ENCODE data around the gene USP5. TPM values are rescaled to one million over a fixed set of nuclear protein-coding genes. Genes with fewer than 3 reads are reported as not detected.
"Not testable (repeated sequence)": the region's sequence is repeated elsewhere in the genome, so short reads cannot be mapped to it uniquely, and the experiment has no call there.

Gene USP5
- total RNA-seq, 6 donors from 2014 or later: 22.6 to 77.0 (median 35.6) TPM

- H3K36me3 ChIP-seq: peaks cover 3 to 41% (median 22%) of the 10 kb centered on the region in 4 donors
- peak in 1 of 2 donors; percentile 80 for DNase-seq
- no peaks in the 10 kb centered on the region for H3K9me3 ChIP-seq
- H3K4me3 ChIP-seq: peak overlapping the region in 3 of 4 donors; percentile 93 to 100 (median 99)
- H3K27ac ChIP-seq: peak overlapping the region in 3 of 4 donors; percentile 95 to 97 (median 97)
- peak in 1 of 2 donors; percentile 23 for ATAC-seq (ENCODE audit: low FRiP score in 2 of 2)
- 36 to 48% methylated on average over 9 to 12 of the region's 12 CpGs for WGBS, 2 donors
- peaks cover 46 to 66% (median 52%) of the 10 kb centered on the region in 4 donors for H3K4me1 ChIP-seq
- no peaks in the 10 kb centered on the region for H3K27me3 ChIP-seq
- TF ChIP-seq CTCF (IDR thresholded peaks at IDR 0.05) (peak; percentile 82 to 93 (median 88)), POLR2A (IDR thresholded peaks at IDR 0.05) (no peak), EP300 (IDR thresholded peaks at IDR 0.05) (no peak), POLR2AphosphoS5 (IDR thresholded peaks at IDR 0.05) (no peak)
Observed at GRCh38 chr12:6869049-6870021, 17.4 kb downstream of the USP5 start.

- 54 to 73% methylated on average over 4 of the region's 4 CpGs for WGBS, 2 donors
- H3K9me3 ChIP-seq; H3K4me3 ChIP-seq; H3K27me3 ChIP-seq; DNase-seq; ATAC-seq (ENCODE audit: low FRiP score in 2 of 2): not testable (repeated sequence)
- peak overlapping the region in 1 of 4 donors; percentile 95 for H3K27ac ChIP-seq
- peaks cover 49 to 71% (median 55%) of the 10 kb centered on the region in 4 donors for H3K4me1 ChIP-seq
- peaks cover 3 to 32% (median 15%) of the 10 kb centered on the region in 4 donors for H3K36me3 ChIP-seq
Observed at GRCh38 chr12:6870304-6870703, 18.4 kb downstream of the USP5 start.

- ATAC-seq (ENCODE audit: low FRiP score in 2 of 2) (no peak), DNase-seq (peak in 1 of 2 donors; percentile 72)
- Histone ChIP-seq H3K4me3 (peak overlapping the region in 3 of 4 donors; percentile 71 to 90 (median 78)), H3K9me3 (no peaks in the 10 kb centered on the region), H3K27ac (peak overlapping the region in 3 of 4 donors; percentile 90 to 93 (median 93)), H3K27me3 (no peaks in the 10 kb centered on the region), H3K4me1 (peaks cover 49 to 71% (median 55%) of the 10 kb centered on the region in 4 donors), H3K36me3 (peaks cover 3 to 24% (median 18%) of the 10 kb centered on the region in 4 donors)
- TF ChIP-seq POLR2AphosphoS5 (IDR thresholded peaks at IDR 0.05) (no peak), POLR2A (IDR thresholded peaks at IDR 0.05) (peak in 1 of 4 donors; percentile 39)
- 53 to 68% methylated on average over 5 to 12 of the region's 12 CpGs for WGBS, 2 donors
Observed at GRCh38 chr12:6871052-6871957, 19.4 kb downstream of the USP5 start.

DNA sequence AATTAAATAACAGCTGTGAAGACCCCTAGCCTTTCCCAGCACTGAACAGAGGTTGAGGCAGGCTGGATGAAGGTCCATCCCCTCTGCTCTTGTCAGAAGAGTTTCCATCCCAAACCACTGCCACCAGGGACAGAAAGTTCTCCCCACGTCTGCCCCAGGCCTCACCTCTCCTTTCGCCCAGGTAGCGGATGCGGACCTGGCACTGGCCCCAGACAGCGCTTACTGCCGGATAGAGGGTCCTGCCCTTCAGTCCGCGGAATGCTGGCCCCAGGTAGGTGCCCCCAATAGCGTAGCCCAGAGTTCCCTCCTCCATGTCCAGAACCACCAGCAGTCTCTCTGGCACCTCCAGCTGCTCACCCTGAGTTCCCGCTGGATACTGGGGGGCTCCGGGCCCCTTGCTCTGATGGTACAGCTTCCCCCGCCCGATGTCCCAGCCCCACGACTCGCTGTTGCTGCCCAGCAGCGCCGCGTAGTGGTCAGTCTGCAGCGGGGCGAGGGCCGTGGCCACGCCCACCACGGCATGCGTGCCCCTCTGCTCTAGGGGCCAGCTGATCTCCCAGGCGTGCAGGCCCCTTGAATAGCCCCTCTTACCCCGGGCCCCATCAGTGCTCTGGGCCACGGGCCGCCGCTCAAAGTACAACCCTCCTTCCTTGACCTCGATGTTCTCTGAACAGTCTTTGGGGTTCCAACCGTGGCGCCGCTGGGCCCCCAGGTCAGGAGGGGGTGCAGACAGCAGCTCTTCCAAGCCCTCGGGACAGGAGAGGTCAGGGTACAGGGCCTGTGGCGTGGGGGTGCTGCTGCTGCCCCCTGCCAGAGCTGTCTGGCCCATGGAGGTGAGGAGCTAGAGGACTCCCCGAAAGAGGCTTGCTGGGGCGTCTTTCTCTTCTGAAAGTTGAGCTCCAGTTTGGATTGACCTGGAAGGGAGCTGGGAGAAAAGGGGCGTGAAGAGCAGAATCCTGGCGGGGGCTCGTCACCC lies 20.4 kb downstream of the USP5 start:
- peak overlapping the region; percentile 71 to 90 (median 82) for H3K4me3 ChIP-seq
- H3K9me3 ChIP-seq: no peaks in the 10 kb centered on the region
- H3K27me3 ChIP-seq: no peaks in the 10 kb centered on the region
- no peak for TF ChIP-seq EP300 (IDR thresholded peaks at IDR 0.05)
- peak; percentile 33 to 42 for TF ChIP-seq POLR2AphosphoS5 (IDR thresholded peaks at IDR 0.05)
- TF ChIP-seq POLR2A (IDR thresholded peaks at IDR 0.05): no peak
- TF ChIP-seq CTCF (IDR thresholded peaks at IDR 0.05): peak; percentile 92 to 98 (median 96)
- peaks cover 42 to 65% (median 49%) of the 10 kb centered on the region in 4 donors for H3K4me1 ChIP-seq
- DNase-seq (peak; percentile 91 to 97), ATAC-seq (ENCODE audit: low FRiP score in 2 of 2) (peak; percentile 86 to 93)
- H3K27ac ChIP-seq: peak overlapping the region; percentile 83 to 93 (median 92)
- peaks cover 3 to 24% (median 20%) of the 10 kb centered on the region in 4 donors for H3K36me3 ChIP-seq
- WGBS, 2 donors: 0 to 1% methylated on average over 5 to 38 of the region's 40 CpGs

Data from upper lobe of left lung (tissue), 6 donors.